Stimulated activated effector memory CD8-positive, alpha-beta T cell treated with anti-CD3 and anti-CD28 coated beads, Interleukin-12 subunit alpha, Interleukin-12 subunit beta, amount 100 ng/mL, for 72 hours (primary cell): ENCODE measurements around the gene GALNT16.

ENCODE experiments used
- ATAC-seq: fragments of 150-1000 bp; cut with Tn5 transposase; 2 replicates; pipeline ENCODE4 v1.10.0; 2021
- DNase-seq, 2 donors: peaks; one replicate each; pipeline ENCODE4 v3.0.0; 2021 to 2022; ENCODE audit warnings: low spot score in 2 of 2
- H3K27ac Mint-ChIP-seq: one replicate; pipeline ENCODE4 v1.8.0; 2022; ENCODE audit warnings: mild to moderate bottlenecking, mixed read lengths
- H3K36me3 Mint-ChIP-seq: one replicate; pipeline ENCODE4 v1.8.0; 2022; ENCODE audit warnings: mild to moderate bottlenecking, mixed read lengths
- H3K4me1 Mint-ChIP-seq: one replicate; pipeline ENCODE4 v1.8.0; 2022; ENCODE audit warnings: mixed read lengths
- H3K4me3 Mint-ChIP-seq: one replicate; pipeline ENCODE4 v1.8.0; 2022; ENCODE audit warnings: mild to moderate bottlenecking, mixed read lengths
- H3K9me3 Mint-ChIP-seq: one replicate; pipeline ENCODE4 v1.8.0; 2022; ENCODE audit warnings: mixed read lengths

GALNT16 gene

GRCh38 chr14:69398053-69398817 lies 138.3 kb downstream of the GALNT16 start, which contains the start of the genes ERH and SLC39A9:
TSS of gene ERH (minus strand) at chr14:69398299. CDS start at chr14:69398233, 66 bp downstream.
TSS of gene SLC39A9 (plus strand) at chr14:69398692. CDS start at chr14:69399370, 678 bp downstream.
- Mint-ChIP-seq H3K9me3 (no peaks in the 10 kb centered on the region), H3K27ac (peak within 1 kb of the TSS; percentile 99), H3K4me3 (peak within 1 kb of the TSS; percentile 87), H3K4me1 (peaks cover 43% of the 10 kb centered on the region), H3K36me3 (peaks cover 59% of the 10 kb centered on the region)
- DNase-seq (peak; percentile 77 to 92), ATAC-seq (peak; percentile 93)

DNA sequence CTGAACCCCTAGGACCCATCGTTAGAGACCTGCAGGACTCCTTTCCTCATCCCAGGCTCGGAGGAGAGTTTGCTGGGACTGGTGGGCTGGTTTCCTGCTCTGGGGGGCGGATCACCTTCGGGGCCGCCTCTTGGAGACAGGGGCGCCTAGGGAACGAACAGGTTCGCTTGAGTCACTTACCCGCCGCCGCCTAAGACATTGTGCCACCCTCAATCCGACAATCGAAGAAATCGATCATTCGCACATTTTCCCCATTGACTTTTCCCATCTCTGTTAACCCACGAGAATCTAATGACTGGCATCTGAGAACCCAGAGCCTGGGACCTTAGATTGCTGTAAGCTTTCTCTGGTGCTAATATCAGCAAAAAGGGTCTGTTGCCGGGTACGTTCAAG lies 138.9 kb downstream of the GALNT16 start:
- ATAC-seq (peak; percentile 44), DNase-seq (no peak)
- Mint-ChIP-seq H3K4me3 (peak overlapping the region; percentile 87), H3K36me3 (peaks cover 53% of the 10 kb centered on the region), H3K9me3 (no peaks in the 10 kb centered on the region), H3K27ac (peak overlapping the region; percentile 99), H3K4me1 (peaks cover 41% of the 10 kb centered on the region)

- Mint-ChIP-seq H3K4me3 (peak overlapping the region; percentile 87), H3K36me3 (peaks cover 44% of the 10 kb centered on the region), H3K27ac (peak overlapping the region; percentile 99), H3K9me3 (peaks cover 3% of the 10 kb centered on the region), H3K4me1 (peaks cover 43% of the 10 kb centered on the region)
- ATAC-seq (no peak), DNase-seq (no peak)
Observed at GRCh38 chr14:69399750-69400149, 139.8 kb downstream of the GALNT16 start.

DNA sequence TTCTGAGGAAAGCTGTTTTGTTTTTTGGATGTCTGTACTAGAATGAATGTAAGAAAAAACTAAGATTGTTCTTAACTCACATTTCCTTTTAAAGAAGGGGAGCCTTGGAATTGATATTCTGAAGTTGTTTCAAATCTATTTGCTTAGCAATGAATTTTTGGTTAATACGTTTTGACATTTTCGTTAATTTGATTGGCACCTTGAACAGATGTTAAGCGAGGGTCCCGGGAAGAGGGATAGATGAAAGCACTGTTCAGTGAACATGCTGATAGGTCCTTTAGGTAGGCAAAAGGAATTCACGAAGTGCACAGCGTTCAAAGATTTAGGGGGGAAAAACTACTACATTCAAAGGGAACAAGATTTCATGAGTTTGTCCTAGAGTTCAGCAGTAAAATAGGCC lies 140.2 kb downstream of the GALNT16 start:
- DNase-seq = no peak
- Mint-ChIP-seq H3K4me3 (peak overlapping the region; percentile 87), H3K4me1 (peaks cover 42% of the 10 kb centered on the region), H3K36me3 (peaks cover 40% of the 10 kb centered on the region), H3K27ac (no peak overlapping the region), H3K9me3 (peaks cover 3% of the 10 kb centered on the region)
- ATAC-seq = no peak

- ATAC-seq (no peak), DNase-seq (no peak)
- Mint-ChIP-seq H3K27ac (no peak overlapping the region), H3K4me3 (no peak overlapping the region), H3K4me1 (peaks cover 30% of the 10 kb centered on the region), H3K9me3 (peaks cover 3% of the 10 kb centered on the region), H3K36me3 (peaks cover 23% of the 10 kb centered on the region)
Observed at GRCh38 chr14:69401841-69402240, 141.9 kb downstream of the GALNT16 start.

DNA sequence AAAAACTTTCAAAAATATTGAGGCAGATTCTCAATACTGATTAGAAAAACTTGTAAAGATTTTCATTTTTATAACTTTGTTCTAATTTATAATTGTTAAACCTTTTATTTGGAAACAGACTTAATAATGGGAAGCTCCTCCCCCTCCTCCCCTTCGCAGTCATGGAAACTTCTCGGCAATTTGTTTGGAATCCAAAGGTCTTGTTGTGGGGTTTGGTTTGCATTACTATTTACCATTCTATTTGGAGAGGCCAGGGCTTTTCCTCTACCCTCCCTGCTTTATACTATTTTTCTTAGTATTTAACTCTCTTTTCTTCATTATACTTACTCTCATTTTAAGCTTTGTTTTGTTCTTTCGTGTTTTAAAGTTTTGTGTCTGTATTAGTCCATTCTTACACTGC lies 144.5 kb downstream of the GALNT16 start:
- Mint-ChIP-seq H3K4me3 (no peak overlapping the region), H3K27ac (no peak overlapping the region), H3K36me3 (peaks cover 13% of the 10 kb centered on the region), H3K9me3 (peaks cover 3% of the 10 kb centered on the region), H3K4me1 (peaks cover 41% of the 10 kb centered on the region)
- ATAC-seq = no peak
- DNase-seq = no peak

- Mint-ChIP-seq H3K4me1 (peaks cover 37% of the 10 kb centered on the region), H3K36me3 (peaks cover 14% of the 10 kb centered on the region), H3K9me3 (peaks cover 3% of the 10 kb centered on the region), H3K27ac (no peak overlapping the region), H3K4me3 (no peak overlapping the region)
- ATAC-seq = no peak
- no peak for DNase-seq
Observed at GRCh38 chr14:69404883-69405282, 144.9 kb downstream of the GALNT16 start.

GRCh38 chr14:69405762-69406161 lies 145.8 kb downstream of the GALNT16 start:
- ATAC-seq (peak; percentile 56), DNase-seq (no peak)
- no peak overlapping the region for H3K27ac Mint-ChIP-seq
- peaks cover 28% of the 10 kb centered on the region for H3K4me1 Mint-ChIP-seq
- H3K9me3 Mint-ChIP-seq = peaks cover 3% of the 10 kb centered on the region
- H3K4me3 Mint-ChIP-seq = no peak overlapping the region
- peaks cover 14% of the 10 kb centered on the region for H3K36me3 Mint-ChIP-seq
